ENCODE results near the gene ABCA5.

ABCA5 gene

DNA sequence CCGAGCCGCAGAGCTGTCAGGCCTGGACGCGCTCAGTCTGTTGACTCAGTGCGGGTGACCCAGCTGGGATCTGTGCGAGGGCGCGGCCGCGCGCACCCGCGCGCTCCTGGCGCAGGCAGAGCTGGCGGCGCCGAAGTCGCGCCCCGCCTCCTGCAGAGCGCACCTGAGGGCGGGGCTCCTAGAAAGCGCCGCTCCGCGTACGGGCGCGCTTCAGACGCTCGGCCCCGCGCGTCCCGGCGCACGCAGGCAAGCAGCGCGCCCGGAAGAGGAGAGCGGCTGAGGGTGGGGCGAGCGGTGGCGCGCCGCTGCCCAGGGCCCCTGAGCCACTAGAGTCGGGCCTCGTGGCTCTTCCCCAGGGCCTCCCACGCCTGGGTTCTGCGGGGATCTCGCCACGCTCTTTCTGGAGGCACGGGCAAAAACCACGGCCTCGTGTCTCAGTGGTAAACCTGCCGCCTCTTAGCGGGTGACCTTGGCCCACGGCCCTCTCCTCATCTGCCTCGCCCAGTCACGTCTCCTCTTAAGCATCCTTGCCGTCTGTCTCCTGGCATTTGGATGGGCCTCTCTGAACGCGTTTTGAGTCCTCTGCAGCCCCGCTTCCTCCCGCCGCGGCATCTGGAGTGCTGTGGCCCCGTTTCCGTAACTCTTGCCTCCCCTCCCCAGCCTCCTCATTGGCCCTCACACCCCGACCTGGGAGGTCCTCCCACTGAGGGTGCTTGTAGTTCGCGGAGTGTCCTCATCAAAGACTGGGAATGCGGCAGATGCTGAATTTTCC lies at the start of gene ABCA5:
TSS of gene ABCA5 (minus strand) at position 74 of the 772 bp plus-strand sequence. CDS start 12,718 bp downstream, outside the sequence.
- peak; percentile 87 for DNase-seq (ENCODE audit: low read depth)

DNA sequence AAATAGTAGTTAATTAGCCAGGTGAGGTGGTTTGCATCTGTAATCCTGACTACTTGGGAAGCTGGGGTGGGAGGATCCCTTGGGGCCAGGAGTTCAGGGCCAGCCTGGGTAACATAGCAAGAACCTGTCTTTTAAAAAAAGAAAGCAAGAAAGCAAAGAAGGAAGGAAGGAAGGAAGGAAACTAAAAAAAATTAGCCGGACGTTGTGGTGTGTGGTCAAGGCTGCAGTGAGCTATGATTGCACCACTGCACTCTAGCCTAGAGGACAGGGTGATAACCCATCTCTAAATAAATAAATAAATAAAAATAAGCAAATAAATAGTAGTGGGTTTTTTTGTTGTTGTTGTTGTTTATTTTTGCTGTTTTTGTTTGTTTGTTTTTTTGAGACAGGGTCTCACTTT lies 48.3 kb upstream of the ABCA5 start:
- no peak for DNase-seq (ENCODE audit: low read depth)

GRCh38 chr17:69373069-69373468 lies 46.1 kb upstream of the ABCA5 start:
- no peak for DNase-seq (ENCODE audit: low read depth)

DNA sequence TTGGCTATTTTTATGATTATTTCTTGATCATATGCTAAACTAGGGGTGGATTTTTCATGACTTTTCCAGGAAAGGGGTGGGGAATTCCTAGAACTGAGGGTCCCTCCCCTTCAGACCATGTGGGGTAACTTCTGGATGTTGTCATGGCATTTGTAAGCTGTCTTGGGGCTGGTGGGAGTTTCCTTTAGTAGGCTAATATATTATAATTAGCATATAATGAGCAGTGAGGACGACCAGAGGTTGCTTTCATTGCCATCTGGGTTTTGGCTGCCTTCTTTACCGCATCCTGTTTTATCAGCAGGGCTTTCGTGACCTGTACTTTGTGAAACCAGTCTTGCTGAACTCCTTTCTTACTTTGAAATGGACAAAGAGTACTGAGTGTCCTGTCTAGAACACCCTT lies 40.4 kb upstream of the ABCA5 start:
- DNase-seq (ENCODE audit: low read depth) = no peak

GRCh38 chr17:69363488-69364210 lies 36.7 kb upstream of the ABCA5 start:
- DNase-seq (ENCODE audit: low read depth) = no peak

DNA sequence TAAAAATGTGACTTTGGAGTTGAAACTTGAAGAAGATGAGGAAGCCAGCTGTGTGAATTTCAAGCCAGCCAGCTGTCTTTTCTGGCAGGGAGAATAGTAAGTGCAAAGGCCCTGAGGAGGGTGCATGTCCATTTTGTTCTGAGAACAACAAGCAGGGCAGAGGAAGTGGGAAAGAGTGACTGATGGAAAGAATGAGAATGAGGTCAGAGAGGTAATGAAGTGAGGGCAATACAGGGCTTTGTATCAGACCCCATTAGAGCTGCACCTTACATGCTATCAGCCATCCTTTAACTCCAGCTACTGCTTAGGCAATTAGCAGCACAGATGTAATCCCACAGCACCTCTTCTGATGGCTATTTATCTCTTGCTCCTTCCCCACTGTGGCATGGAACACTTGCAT lies 34.2 kb upstream of the ABCA5 start:
- DNase-seq (ENCODE audit: low read depth) = no peak

DNA sequence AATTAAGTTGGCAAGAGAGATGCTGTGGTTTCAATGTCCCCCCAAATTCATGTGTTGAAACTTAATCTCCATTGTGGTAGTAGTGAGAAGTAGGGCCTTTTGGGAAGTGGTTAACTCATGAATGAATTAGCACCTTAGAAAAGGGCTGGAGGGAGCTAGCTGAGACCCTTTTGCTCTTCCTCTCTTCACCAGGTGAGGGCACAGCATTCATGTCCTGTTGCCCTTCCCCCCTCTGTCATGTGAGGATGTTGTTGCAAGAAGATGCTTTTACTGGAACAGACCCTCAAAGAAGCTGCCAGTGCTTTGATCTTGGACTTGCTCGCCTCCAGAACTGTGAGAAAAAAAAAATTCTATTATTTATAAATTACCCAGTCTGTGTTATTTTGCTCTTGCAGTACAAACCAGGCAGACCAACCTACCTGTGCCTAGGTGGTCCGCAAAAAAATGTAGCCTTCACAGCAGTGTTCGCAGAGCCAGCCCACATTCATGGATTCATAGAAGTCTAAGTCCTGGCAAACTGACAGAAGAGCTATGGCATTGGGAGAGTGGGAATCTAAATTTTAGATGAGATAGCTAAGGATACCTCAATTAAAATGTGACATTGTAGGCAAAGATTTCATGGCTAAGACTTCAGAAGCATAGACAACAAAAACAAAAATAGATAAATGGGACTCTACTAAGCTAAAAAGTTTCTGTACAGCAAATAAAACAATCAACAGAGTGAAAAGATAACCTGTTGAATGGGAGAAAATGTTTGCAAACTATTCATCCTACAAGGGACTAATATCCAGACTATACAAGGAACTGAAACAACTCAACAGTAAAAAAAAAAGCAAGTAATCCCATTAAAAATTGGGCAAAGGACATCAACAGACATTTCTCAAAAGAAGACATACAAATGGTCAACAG lies 32.0 kb upstream of the ABCA5 start:
- DNase-seq (ENCODE audit: low read depth) = no peak

- DNase-seq (ENCODE audit: low read depth) = no peak
These were observed 30.8 kb upstream of the ABCA5 start for GRCh38 chr17:69357701-69358100.

GRCh38 chr17:69356625-69357024 lies 29.7 kb upstream of the ABCA5 start:
- DNase-seq (ENCODE audit: low read depth) = no peak

DNA sequence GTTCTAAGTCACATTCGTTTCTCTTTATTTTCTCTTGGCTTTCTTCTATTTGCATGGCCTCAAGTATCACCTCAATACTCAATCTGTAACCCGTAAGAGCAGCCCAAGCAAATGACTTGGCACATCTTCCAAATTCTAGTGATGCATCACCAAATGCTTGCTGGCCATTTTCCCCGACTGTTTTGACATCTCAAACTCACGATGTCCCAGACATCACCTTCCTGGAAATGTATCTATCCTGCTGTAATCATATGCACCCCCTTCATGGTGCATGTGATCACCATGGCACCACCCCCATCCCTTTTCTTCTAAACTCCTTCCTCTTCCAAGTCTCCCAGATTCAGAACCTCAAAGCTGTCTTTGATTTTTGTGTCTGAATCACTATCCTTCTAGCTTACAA lies 24.0 kb upstream of the ABCA5 start:
- DNase-seq (ENCODE audit: low read depth) = no peak

GRCh38 chr17:69348429-69348828 lies 21.5 kb upstream of the ABCA5 start:
- no peak for DNase-seq (ENCODE audit: low read depth)

GRCh38 chr17:69346766-69347165 lies 19.8 kb upstream of the ABCA5 start:
- no peak for DNase-seq (ENCODE audit: low read depth)

GRCh38 chr17:69344939-69345338 lies 18.0 kb upstream of the ABCA5 start:
- DNase-seq (ENCODE audit: low read depth) = no peak

DNA sequence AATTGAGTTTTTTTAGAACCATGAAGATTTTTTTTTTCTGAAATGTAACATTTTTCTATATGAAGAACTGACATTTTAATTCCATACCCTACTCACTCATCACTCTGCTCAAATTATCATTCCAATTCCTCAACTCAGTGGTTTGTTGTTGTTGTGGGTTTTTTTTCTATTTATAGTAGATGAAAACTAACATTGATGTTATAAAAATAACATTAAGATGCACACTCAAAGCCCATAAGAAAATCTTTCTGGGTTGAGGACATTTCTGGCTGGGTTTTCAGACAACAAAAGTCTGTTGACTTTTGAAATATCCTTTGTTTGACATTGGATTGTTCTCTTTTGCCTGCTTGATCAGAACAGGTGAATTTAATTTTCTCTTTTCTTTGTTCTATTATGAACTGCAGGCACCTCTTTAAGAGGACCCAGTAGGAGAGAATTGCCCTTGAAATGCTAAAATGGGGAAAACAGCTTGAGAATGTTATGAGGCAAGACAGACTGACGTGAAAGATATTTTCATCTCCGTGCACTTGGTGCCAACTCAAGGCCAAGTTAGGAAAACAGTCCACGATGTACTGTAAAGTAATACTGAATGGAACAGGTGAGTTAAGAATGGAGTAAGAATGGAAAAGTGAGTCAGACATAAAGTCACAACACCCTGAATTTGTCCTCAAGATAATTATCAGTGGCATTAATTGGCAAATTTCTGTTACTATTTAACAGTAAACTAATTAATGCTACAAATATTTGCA lies 16.1 kb upstream of the ABCA5 start:
- no peak for DNase-seq (ENCODE audit: low read depth)

GRCh38 chr17:69339937-69340336 lies 13.0 kb upstream of the ABCA5 start:
- DNase-seq (ENCODE audit: low read depth) = no peak

DNA sequence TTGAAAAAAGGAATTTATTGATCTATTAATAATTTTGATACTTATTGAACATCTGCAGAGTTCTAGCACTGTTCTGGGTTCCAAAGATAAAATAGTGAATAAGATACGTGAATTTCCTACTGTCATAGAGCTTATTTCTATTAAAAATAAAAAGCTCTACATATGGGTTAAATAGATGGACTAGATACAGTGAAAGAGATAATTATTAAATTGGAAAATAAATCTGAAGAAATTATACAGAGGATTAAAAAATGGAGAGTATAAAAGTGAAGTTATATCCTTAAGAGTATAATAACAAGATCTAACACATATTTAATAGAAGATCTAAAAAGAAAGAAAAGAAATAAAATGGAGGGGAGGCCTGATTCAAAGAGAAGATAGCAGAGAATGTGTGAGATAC lies 10.1 kb upstream of the ABCA5 start:
- no peak for DNase-seq (ENCODE audit: low read depth)

- no peak for DNase-seq (ENCODE audit: low read depth)
These were observed 9.6 kb upstream of the ABCA5 start for GRCh38 chr17:69336580-69336979.

- no peak for DNase-seq (ENCODE audit: low read depth)
These were observed 8.1 kb upstream of the ABCA5 start for GRCh38 chr17:69335058-69335457.

- DNase-seq (ENCODE audit: low read depth) = no peak
These were observed 6.6 kb upstream of the ABCA5 start for GRCh38 chr17:69333561-69333960.

DNA sequence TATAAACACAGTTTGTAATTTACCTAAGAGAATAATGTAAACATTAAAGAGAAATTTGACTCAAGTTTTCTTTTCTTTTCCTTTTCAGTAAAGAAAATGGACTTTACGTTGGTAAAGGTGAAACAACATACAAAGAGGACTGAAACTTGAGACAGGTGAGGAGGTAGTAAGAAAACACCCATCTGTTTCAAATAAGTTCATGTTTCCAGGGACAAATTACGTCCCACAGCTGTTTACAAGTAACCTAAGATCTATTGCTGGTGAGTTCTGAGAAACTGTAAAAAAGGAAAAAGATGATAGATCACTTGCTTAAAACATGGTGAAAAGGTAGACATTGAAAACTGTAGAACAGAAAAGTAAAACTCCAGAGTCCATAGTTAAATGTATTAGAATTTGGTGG lies 4.8 kb upstream of the ABCA5 start:
- DNase-seq (ENCODE audit: low read depth) = no peak

DNA sequence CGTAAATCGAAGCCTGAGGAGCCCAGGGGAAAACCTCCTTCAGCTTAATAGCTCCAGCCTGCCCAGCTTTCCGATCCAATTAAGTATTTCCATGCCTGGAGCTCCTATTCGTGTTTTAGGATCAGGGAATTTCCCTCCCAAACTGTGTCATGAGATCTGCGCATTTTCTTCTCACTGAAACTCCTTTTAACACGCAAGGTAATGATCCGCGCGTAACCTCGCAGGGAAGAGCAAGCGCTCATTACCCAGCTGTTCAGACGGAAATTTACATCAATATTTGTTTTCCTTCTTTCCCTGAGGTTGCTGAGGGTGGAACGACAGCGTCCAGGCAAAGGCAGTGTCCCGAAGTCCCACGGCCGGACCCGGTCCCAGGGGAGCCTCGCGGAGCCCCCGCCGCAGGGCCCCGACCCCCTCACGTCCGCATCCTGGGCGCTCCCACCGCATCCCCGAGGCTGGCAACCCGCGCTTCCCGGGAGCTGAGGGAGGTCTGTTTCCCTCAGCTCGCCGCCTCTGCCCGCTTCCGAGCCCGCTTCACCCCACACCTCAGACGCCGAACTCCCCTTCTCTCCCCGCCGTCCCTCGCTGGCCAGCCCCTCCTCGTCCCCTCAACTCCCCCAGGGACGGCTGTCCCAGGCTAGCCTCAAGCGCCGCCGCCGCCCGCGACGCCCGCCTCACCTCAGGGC lies 415 bp downstream of the ABCA5 start:
- DNase-seq (ENCODE audit: low read depth) = no peak

Data from stimulated activated CD8-positive, alpha-beta memory T cell treated with anti-CD3 and anti-CD28 coated beads, Interleukin-12 subunit alpha, Interleukin-12 subunit beta, amount 100 ng/mL, for 4 hours (primary cell).